HG02623 (cell line): Measurements from ENCODE around the gene ACAA1.
"Not testable (repeated sequence)": the region's sequence is repeated elsewhere in the genome, so short reads cannot be mapped to it uniquely, and the experiment has no call there.

Experiments
- ATAC-seq: cut with Tn5 transposase; IDR thresholded peaks from one replicate; pipeline ENCODE4 v1.9.1; 2021; ENCODE audit warnings: moderate library complexity; ENCODE audit not compliant: unreplicated experiment

The ACAA1 gene

DNA sequence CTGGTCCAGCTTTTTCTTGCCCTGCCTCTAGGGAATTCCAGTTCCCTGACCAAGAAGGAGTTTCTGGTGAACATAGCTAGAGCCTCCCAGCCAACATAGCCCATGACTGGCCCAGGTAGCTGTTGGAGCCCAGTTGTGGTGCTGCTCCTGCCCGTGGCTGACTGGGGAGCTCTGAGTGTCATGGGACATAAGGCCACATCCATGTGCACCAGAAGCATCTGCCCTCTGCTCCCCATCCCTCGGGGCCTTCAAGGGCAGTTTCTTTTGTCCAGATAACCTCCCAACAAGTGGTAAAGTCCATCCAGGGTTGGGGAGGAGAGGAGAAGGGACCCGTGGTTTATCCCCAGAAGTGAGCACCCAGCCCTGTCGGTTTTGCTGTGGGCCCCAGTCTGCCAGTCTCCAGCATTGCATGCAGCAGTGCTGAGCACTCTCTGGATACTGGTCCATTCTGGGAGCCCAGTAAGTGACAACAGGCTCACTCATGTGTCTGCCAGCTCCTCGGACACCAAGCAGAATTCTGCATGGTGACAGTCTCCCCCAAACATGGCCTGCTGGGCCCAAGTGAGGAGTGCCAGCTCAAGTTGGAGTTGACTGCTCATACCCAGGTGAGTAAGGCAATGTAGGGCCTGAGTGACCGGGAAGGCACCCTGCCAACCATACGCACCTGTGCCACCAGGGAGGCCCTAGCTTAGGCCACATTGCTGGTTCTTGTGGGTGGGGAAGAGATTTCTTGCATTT, 28.8 kb downstream of the ACAA1 start:
- ATAC-seq = no peak

DNA sequence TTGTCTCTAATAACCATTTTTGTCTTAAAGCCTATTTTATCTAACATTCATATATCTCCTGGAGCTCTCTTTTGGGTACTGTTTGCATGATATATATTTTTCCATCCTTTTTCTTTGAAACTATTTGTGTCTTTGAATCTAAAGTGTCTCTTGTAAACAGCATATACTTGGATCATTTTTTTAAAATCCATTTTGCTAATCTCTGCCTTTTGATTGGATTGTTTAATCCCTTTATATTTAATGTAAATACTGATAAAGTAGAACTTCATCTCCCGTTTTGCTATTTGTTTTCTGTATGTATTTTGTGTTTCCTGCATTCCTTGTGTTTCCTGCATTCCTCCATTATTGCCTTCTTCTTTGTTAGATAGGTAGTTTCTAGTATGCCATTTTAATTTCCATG, 31.4 kb downstream of the ACAA1 start:
- ATAC-seq = no peak

DNA sequence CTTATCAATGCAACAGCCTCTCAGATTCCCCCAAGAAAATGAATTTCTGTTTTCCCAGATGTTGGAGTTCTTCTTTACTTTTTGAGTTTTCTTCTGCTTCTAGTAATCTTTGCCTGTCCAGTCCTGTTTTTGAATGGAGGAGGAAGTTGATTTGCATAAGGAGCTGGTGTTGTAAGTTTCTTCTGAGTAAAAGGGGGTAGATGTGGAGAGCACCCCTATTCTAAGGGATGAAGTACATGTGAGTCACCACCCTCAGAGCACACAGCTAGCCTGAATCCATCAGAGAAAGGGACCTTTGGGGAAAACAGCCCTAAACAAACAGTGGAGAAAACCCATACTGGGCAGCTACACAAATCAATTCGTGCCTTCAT, 34.5 kb downstream of the ACAA1 start:
- no peak for ATAC-seq

DNA sequence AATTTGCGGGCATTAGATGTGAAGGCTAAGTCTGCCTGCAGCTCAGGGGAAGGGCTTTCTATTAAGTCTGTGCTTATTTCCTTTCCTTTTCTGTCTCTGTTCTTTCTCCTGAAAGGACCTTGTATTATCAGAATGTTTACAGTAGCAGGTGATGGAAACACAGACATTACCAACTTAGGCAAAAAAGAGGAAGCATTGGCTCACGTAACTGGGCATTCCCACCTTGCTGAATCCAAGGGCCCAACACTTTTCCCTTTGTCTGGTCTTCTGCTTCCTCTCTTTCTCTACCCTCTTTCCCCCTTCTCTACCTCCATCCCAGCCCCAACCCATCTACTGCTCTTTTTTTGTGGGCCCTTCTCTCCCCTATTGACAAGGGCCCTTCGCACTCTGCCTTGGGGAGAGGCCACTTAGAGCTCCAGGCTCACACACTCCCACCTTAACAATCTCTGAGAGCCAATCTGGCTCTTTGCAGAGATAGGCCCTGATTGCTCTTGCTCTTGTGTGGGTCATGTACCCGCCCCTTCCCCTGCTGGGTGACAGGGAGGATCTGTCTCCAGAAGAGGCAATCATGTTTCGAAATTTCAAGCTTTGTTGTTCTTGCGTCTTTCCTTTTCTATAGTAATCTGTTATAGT, 35.0 kb downstream of the ACAA1 start:
- ATAC-seq = no peak

DNA sequence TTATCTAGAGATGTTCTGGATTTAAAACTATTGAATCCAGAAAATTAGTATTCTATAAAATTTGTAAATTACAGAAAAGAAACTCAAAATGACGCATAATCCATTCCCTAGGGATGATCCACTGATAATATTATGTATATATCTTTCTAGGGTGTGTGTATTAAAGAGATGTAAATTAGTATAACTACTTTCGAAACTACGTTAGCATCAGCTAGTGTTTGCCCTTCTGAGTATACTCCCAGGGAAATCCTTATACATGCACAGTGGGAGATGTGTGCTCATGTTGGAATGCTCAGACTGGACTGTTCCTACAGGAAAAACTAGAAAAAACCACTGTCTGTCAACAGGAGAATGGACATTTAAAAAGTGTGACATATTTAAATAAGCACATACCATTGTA, 36.4 kb downstream of the ACAA1 start:
- no peak for ATAC-seq

DNA sequence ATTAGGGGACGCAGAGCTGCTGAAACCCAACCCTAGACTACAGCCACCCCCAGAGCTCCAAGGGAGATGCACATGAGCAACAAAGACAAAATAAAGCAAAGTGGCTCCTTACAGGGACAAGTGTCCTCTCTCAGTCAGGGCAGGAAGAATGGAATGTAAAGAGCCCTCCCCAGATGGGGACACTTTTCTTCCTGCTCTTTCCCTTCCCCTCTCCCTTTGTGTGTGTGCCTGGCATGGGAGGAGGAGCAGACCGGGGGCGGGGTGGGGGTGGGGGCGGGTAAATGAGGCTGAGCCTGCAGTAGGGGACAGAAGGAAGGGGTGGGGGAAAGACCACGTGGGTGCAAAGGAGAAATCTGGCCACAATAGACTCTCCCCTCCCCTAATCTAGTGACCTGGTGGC, 37.4 kb downstream of the ACAA1 start:
- no peak for ATAC-seq

DNA sequence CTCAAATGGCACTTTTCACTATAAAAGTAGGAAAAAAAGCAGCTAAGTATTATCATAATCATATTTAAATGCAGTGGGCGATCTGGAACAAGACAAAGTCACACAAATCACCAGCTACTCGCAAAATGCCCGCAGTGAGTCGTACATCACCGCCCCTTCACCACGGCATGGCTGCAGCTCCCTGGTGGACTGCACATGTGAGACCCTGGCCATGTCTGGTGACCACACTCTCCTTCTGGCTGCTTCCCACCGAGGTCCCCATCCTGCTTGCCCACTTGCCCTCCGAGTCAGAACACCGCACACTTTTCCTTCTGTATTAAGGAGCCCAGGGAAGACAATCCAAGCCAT, 38.6 kb downstream of the ACAA1 start:
- ATAC-seq = no peak

DNA sequence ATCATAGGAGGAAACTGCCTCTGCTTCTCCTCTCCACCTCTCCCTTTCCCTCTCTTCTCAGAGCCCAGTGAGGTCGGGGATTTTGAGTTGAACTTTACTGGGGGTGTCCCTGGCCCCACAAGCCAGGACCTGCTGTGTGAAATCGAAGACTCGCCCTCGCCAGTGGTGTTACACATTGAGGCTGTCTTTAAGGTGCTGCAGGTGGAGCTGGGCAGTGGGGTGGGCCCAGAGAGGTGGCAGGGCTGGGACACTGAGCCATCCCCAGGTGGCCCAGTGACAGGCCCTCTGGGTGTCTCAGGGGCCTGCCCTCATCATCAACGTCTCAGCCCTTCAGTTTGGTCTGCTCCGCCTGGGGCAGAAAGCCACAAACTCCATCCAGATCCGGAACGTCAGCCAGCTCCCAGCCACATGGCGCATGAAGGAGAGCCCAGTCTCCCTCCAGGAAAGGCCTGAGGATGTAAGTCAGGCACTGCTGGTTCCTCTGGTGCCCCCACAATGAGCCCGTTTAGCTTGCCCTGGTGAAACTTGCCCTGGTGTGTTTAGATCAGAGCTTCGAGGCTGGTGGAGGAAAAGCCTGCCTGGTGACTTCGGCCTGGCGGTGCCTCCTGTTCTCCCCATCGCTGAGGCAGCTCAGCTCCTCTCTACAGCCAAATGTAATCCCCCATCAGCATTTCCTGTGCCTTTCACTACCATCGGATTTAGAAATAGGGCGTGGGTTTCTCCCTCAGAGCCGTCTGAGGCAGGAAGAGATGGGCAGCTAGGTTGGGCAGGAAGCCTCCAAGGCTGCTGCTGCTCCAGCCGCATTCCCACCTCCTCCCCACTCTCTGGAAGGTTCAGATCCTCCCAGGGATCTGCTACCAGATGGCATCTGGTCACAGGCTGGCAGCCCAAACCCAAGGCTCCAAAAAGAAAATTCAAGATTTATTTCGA, 39.2 kb downstream of the ACAA1 start:
- no peak for ATAC-seq

DNA sequence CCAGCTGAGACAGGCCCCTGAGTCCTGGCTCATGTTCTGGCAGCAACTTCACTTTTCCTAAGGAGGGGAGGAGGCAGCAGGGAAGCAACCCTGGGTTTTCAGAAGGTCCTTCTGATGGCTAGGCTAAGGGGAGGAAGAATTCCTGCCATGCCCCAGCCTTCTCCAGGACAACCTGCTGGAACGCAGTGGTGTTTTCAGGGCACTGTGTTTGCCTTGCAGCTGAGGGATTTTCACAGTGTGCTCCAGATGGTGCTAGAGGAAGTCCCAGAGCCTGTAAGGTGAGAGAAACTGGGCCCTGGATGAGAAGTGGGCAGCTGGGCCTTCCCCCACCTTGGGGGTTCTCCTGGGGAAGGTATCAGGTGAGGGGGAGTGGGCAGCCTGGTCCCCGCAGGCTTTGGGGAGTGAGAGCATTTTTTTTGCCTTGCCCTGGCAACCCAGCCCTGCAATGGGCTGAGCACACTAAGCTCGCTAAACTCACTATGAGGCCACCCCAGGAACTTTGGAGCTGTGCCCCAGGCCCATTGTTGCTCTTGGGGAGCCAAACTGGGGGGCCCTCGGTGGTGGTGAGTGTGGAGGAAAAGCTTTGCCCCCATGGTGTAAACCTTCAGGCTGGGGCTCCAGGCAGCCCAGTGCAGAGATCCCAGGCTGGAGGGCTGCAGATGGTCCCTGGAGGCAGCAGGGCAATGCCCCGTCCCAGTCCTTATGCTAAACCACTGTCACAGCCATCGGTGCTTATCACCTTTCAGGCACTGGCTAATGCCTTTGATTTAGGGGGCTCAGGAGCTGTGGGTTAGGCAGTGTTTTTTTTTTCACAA, 41.1 kb downstream of the ACAA1 start:
- ATAC-seq = no peak

DNA sequence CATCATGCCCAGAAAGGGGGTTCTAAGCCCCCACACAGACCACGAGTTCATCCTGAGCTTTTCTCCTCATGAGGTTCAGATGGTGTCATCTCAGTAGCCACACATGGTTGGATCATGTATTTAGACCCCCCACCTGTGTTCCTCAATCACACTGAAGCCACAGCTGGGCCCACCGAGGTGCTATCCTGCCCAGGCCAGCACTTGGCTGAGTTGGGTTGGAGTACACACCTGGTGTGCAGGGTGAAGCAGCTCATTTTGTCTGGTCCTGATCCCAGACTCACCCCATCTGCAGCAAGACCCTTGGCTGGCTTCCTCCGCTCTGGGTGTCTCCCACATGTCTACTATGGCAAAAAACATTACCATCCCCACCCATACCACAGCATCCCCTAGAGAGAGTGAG, 41.9 kb downstream of the ACAA1 start:
- ATAC-seq = no peak

DNA sequence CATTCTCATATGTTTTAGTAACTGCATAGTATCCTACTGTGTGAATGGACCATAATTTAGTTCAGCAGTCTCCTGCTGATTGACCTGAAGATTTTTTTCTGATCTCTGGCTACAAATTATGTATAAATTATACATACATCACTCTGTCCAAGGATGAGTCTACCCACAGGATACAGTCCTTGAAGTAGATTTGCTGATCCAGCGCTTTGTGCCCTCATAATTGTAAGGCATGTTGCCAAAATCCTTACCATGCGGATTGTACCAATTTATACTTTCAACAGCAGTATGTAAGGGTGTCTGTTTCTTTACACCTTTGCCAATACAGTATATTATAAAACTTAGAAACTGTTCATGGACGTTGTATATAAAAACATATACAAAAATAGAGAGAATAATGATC, 46.5 kb downstream of the ACAA1 start:
- no peak for ATAC-seq

DNA sequence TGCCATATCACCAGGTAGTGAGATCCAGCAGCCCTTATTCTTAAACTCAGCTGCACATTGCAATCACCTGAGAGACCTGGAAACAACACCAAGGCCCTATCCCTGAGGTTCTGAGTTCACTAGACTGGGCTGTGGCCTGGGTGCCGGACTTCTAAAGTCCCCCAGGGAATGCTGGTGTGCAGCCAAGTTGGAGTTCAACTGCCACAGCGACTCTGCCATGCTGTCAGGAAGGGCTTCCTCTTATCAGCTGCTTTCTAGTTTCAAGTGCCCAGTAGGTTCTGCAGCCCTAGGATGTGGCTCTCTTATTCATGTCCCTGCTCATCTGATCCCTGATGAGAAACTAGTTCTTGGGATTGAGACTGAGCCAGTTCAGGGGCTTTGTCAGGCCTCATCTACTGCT, 47.8 kb downstream of the ACAA1 start:
- ATAC-seq = no peak

DNA sequence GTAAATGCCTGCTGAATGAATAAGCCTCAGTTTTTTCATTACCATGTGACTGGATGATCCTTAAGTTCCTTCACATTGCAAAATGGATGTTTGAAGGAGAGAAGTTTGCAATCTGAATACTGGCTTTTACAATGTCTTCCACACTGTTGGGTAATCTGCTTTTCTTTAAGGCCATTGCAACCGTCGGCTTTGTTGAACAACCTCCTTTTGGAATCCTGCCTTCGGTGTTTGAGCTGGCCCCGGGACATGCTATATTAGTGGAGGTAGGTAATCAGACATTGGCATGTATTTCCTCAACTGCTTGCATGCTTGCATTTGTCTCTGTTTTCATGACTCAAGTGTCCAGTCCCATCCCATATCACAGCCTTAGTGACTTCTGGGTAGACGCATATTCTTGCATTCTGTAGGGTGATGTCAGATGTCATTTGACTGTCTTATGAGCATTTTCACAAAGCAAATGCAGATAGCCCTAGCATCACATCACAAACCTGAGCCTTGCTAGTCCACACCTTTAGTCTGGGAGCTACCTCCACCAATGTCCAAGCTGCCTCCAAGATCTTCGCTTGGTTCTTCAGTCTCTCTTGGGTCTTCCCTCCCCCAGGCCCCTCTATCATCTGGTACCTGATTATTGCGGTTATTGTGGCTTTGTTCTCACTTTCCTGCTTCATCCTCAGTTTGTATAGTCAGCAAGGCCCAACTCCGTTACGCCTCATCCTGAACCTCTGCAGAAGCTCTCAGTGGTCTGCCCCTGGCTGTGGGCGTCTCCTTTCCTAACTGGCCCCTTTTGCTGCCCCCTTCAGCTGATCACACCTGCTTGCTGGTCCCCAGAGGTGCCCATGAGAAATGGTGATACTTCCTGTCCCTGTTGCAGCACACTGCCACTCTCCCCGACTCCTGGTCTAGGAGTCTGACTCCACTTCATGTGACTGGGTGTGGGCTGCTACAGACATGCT, 48.5 kb downstream of the ACAA1 start:
- no peak for ATAC-seq

DNA sequence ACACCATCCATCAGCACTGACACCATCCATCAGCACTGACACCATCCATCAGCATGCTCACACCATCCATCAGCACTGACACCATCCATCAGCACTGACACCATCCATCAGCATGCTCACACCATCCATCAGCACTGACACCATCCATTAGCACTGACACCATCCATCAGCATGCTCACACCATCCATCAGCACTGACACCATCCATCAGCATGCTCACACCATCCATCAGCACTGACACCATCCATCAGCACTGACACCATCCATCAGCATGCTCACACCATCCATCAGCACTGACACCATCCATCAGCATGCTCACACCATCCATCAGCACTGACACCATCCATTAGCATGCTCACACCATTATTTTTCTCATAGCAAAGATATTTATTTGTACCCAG, 49.6 kb downstream of the ACAA1 start:
- ATAC-seq = not testable (repeated sequence)

DNA sequence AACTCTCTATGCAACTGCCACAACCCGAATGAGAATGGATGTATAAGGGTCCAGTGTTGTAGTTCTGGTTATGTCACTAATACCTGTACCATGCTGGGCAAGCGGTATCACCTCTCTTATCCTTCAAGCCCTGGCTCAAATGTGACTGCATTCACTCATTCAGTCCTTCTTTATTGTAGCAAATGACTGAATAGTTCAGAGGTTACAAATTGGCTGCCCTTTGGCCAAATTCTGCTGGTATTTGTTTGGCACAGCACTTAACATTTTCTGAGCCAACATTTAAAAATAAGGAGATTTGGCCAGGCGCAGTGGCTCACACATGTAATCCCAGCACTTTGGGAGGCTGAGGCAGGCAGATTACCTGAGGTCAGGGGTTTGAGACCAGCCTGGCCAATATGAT, 50.4 kb downstream of the ACAA1 start:
- no peak for ATAC-seq

DNA sequence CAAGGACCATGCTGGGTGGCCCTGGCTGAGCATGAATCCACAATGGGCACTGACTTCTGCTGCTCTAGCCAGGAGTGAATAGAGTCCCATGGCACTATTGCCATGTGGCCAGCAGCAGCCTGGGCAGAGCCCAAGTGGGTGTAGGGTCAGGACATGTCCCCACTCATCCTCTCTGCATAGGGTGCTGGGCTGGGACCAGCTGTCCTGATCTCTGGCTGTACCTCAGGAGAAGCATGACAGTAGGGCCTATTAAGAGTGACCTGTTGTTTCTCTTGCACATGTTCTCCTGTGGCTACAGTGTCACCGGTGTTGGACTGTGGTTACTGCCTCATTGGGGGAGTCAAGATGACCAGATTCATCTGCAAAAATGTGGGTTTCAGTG, 51.0 kb downstream of the ACAA1 start:
- ATAC-seq = no peak

DNA sequence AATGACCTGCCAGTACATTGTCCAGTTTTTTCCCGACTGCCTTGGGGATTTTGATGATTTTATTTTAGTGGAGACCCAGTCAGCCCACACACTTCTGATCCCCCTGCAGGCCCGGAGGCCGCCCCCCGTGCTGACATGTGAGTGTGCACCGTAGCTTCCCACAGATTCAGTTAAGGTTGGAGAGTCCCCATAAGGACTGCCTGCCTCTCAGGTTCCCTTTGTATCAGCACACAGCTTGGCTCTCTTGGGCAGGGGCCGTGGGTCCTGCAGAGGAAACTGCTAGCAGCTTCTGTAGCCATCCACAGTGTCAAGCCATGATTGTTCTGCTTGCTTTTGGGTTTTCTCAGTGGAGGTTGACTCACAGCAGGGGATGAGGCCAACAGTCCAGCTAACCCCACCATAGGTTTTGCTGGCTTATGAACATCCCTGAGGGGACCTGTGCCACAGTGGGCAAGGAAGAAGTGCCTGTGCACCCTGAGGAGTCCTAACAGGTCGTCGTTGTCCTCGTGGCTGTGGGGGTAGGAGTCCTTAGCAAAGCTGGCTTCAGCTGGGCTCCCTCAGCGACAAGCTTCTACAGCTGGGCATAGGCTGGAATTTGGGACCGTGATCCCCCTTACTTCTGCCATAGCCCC, 51.5 kb downstream of the ACAA1 start:
- no peak for ATAC-seq

DNA sequence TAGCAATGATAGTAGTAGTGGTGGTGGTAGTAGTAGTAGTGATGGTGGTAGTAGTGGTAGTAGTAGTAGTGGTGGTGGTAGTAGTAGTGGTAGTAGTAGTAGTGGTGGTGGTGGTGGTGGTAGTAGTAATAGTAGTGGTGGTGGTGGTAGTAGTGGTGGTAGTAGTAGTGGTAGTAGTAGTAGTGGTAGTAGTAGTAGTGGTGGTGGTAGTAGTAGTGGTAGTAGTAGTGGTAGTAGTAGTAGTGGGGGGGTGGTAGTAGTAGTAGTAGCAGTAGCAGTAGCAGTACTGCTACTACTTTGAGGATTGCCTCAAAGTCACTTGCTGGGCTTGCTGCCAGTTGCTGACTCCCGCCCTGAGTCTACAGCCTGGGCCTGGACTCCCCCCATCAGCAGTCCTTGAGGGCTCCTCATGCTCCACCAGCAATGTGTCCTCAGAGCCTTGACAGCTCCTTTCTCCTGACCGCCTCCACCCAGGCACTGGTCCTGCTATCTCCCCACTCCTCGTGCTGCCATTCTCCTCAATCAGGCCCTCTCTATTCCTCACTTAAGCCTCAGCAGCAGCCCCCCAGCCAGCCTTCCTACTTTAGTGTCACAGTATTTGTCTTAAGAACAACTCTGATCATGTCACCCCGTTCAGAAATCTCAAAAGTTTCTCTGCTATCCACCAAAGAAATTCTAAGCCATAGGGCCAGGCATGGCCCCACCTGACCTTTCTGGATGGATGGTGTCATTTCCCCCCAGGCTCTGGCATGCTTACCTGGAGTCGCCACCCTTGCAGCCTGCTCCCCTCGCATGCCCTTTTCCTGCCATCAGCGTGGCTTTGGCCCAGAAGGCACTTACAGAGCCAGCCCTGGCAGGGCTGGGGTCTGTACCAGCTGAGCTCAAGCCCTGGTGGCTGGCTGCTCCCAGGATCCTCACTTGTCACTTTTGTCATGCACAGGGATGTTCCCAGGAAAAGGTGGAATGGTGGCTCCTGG, 52.3 kb downstream of the ACAA1 start:
- ATAC-seq = no peak
